K562 (cell line): ENCODE data around the gene PSMB8. TPM values are rescaled to one million over a fixed set of nuclear protein-coding genes. Genes with fewer than 3 reads are reported as not detected.

Experiments
- CC2D1A ChIP-seq: fragments of 450-650 bp; IDR thresholded peaks from 2 replicates; pipeline ENCODE4 v1.6.1; 2017; ENCODE audit warnings: mild to moderate bottlenecking
- REST ChIP-seq, 2 experiments: fragments of 450-650 bp; formaldehyde crosslinking in 1 of 2; IDR thresholded peaks; 2 replicates each; pipeline versions ENCODE4 v1.4.0 to v1.6.1; 2014 to 2020; ENCODE audit warnings: mild to moderate bottlenecking in 2 of 2, borderline replicate concordance in 1 of 2, low read depth in 1 of 2
- polyA plus RNA-seq, 8 experiments: library from polyadenylated mRNA; depleted of rRNA in 4 of 8; stranded (reverse) in 5 of 8; unstranded in 3 of 8; fragments of >200 nt; fragmentation: Nextera tagmentation in 2 of 8; fragmentation: Illumina TruSeq in 1 of 8; extraction: Ambion mirVana in 2 of 8; extraction: Trizol in 1 of 8; gene quantifications; 2 replicates each; pipeline versions ENCODE4 v1.2.1 to v1.2.3, GENCODE V29; 2011 to 2014; ENCODE audit warnings: inconsistent platforms in 1 of 8, missing spikeins in 1 of 8
- total RNA-seq, 7 experiments: library from RNA; depleted of rRNA in 6 of 7; stranded (reverse); fragments of >200 nt in 6 of 7; fragmentation: Illumina TruSeq in 2 of 7; extraction: Trizol in 2 of 7; gene quantifications; 2 replicates each; pipeline versions ENCODE4 v1.2.1 to v1.2.3, GENCODE V29; 2011 to 2021; ENCODE audit warnings: low replicate concordance in 1 of 7

PSMB8 gene
- total and polyA plus RNA-seq, 9 of the 15 experiments (the other 6 are each of a cell fraction or from before 2014, with no cell fraction given), result 0.71 to 4.0 (median 2.4) TPM

- peak; percentile 47; the same call in 1 of the 2 replicates for TF ChIP-seq REST (IDR thresholded peaks at IDR 0.05; ENCODE audit: borderline replicate concordance)
- TF ChIP-seq REST (CRISPR knock-in tag; IDR thresholded peaks at IDR 0.05; ENCODE audit: low read depth), result no peak
- TF ChIP-seq CC2D1A, result 0 out of 2 replicates have a peak, but pooled peaks have one; percentile 25
These were observed 17.9 kb downstream of the PSMB8 start (continued) for GRCh38 chr6:32825966-32826365.
